Fibroblast of lung (primary cell): Measurements from ENCODE around the gene NTN4. TPM values are rescaled to one million over a fixed set of nuclear protein-coding genes. Genes with fewer than 3 reads are reported as not detected.
"Not testable (repeated sequence)": the region's sequence is repeated elsewhere in the genome, so short reads cannot be mapped to it uniquely, and the experiment has no call there.

Experiments used
- DNase-seq, 2 donors: peaks; one replicate each; pipeline versions ENCODE4 v3.0.0 to v3.0.0-alpha.2; 2010; ENCODE audit warnings: low read depth in 2 of 2
- H2AFZ ChIP-seq: 2 replicates; pipeline ENCODE4 v1.5.1; 2012; ENCODE audit warnings: low read length, control low read depth, inconsistent platforms
- H3K27ac ChIP-seq: 2 replicates; pipeline ENCODE4 v1.5.1; 2011; ENCODE audit warnings: low read length, control low read depth; ENCODE audit not compliant: insufficient read depth
- H3K27me3 ChIP-seq: 2 replicates; pipeline ENCODE4 v1.5.1; 2011; ENCODE audit warnings: mild to moderate bottlenecking, low read length; ENCODE audit not compliant: control insufficient read depth, insufficient read depth
- H3K36me3 ChIP-seq: 2 replicates; pipeline ENCODE4 v1.5.1; 2011; ENCODE audit warnings: low read length; ENCODE audit not compliant: control insufficient read depth, insufficient read depth
- H3K4me1 ChIP-seq: 2 replicates; pipeline ENCODE4 v1.5.1; 2011; ENCODE audit warnings: low read length; ENCODE audit not compliant: control insufficient read depth, insufficient read depth; ENCODE audit errors: extremely low read depth
- H3K4me2 ChIP-seq: 2 replicates; pipeline ENCODE4 v1.5.1; 2011; ENCODE audit warnings: low read length, control low read depth; ENCODE audit not compliant: insufficient read depth; ENCODE audit errors: extremely low read depth
- H3K4me3 ChIP-seq, 4 experiments: fragments of 200-600 bp in 1 of 4; sonication (generic) in 1 of 4; replicated peaks in 1 of 4; 2 replicates each; pipeline ENCODE4 v1.5.1; 2011 to 2016; ENCODE audit warnings: low read length in 4 of 4, low read depth in 3 of 4, mild to moderate bottlenecking in 3 of 4, control low read depth in 2 of 4, inconsistent platforms in 1 of 4, mixed read lengths in 1 of 4; ENCODE audit not compliant: insufficient read depth in 1 of 4; ENCODE audit errors: control extremely low read depth in 1 of 4
- H3K79me2 ChIP-seq: 2 replicates; pipeline ENCODE4 v1.5.1; 2012; ENCODE audit warnings: mild to moderate bottlenecking, low read length, inconsistent platforms; ENCODE audit not compliant: control insufficient read depth, insufficient read depth
- H3K9ac ChIP-seq: 2 replicates; pipeline ENCODE4 v1.5.1; 2011; ENCODE audit warnings: mild to moderate bottlenecking, low read length, control low read depth; ENCODE audit not compliant: insufficient read depth
- H3K9me3 ChIP-seq: 2 replicates; pipeline ENCODE4 v1.5.1; 2012; ENCODE audit warnings: low read depth, low read length; ENCODE audit not compliant: control insufficient read depth, insufficient read depth
- H4K20me1 ChIP-seq: 2 replicates; pipeline ENCODE4 v1.5.1; 2011; ENCODE audit warnings: low read length; ENCODE audit not compliant: control insufficient read depth, insufficient read depth; ENCODE audit errors: extremely low read depth
- EZH2 ChIP-seq: IDR thresholded peaks from 2 replicates; pipeline ENCODE4 v1.5.1; 2012; ENCODE audit warnings: low read length, control low read depth, mild to moderate bottlenecking; ENCODE audit errors: missing control alignments
- polyA plus RNA-seq, 2 donors: library from polyadenylated mRNA; depleted of rRNA in 1 of 2; stranded (reverse) in 1 of 2; unstranded in 1 of 2; fragments of >200 nt; gene quantifications; 2 replicates each; pipeline ENCODE4 v1.2.1, GENCODE V29; 2011 to 2012; ENCODE audit warnings: missing spikeins in 1 of 2
- total RNA-seq: library from RNA; depleted of rRNA; stranded (reverse); fragments of >200 nt; gene quantifications from 2 replicates; pipeline ENCODE4 v1.2.1, GENCODE V29; 2014
- TF ChIP-seq, protein P1 (sequence below), 2 donors: IDR thresholded peaks in 1 of 2; conservative IDR thresholded peaks in 1 of 2; 1 replicate in 1 of 2; 2 replicates in 1 of 2; pipeline ENCODE4 v1.5.1; 2011 to 2012; ENCODE audit warnings: low read length in 2 of 2, control low read depth in 1 of 2, inconsistent platforms in 1 of 2, low read depth in 1 of 2, mild to moderate bottlenecking in 1 of 2

NTN4 gene
- total and polyA plus RNA-seq, 2 donors (not counting 1 experiment from before 2014, with no cell fraction given) = 28.6 to 170 TPM

DNA sequence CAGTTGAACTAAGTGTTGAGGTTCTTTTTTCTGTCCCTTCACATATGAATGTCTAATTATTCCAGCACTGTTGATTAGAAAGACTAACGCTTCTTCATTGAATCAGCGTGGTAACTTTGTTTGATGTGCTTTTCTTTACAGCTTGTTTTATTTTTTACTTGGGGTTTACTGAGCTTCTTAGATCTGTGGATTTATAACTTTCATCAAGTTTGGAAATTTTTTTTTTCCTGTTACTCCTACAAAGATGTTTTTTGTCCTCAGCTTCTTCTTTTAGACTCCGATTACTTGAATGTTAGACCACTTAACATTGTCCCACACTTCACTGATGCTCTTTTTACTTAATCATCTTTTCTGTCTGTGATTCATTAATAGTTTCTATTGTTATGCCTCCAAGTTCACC is 31.5 kb downstream of the NTN4 start:
- H4K20me1 ChIP-seq = no peaks in the 10 kb centered on the region
- DNase-seq = no peak
- no peak overlapping the region for H3K27ac ChIP-seq
- TF ChIP-seq, protein P1, sequence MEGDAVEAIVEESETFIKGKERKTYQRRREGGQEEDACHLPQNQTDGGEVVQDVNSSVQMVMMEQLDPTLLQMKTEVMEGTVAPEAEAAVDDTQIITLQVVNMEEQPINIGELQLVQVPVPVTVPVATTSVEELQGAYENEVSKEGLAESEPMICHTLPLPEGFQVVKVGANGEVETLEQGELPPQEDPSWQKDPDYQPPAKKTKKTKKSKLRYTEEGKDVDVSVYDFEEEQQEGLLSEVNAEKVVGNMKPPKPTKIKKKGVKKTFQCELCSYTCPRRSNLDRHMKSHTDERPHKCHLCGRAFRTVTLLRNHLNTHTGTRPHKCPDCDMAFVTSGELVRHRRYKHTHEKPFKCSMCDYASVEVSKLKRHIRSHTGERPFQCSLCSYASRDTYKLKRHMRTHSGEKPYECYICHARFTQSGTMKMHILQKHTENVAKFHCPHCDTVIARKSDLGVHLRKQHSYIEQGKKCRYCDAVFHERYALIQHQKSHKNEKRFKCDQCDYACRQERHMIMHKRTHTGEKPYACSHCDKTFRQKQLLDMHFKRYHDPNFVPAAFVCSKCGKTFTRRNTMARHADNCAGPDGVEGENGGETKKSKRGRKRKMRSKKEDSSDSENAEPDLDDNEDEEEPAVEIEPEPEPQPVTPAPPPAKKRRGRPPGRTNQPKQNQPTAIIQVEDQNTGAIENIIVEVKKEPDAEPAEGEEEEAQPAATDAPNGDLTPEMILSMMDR (conservative IDR thresholded peaks at IDR 0.05 in 1 of 2, IDR thresholded peaks at IDR 0.05 in 1 of 2; ENCODE audit: low read depth in 1 of 2, low read length in 2 of 2) = no peak
- no peak for TF ChIP-seq EZH2
- no peak overlapping the region for H3K9ac ChIP-seq
- no peaks in the 10 kb centered on the region for H3K36me3 ChIP-seq
- no peaks in the 10 kb centered on the region for H3K79me2 ChIP-seq
- H3K4me1 ChIP-seq = peaks cover under 1% of the 10 kb centered on the region
- H3K9me3 ChIP-seq = no peaks in the 10 kb centered on the region
- no peaks in the 10 kb centered on the region for H3K27me3 ChIP-seq
- no peak overlapping the region for H2AFZ ChIP-seq
- no peak overlapping the region for H3K4me3 ChIP-seq
- no peak overlapping the region for H3K4me2 ChIP-seq

DNA sequence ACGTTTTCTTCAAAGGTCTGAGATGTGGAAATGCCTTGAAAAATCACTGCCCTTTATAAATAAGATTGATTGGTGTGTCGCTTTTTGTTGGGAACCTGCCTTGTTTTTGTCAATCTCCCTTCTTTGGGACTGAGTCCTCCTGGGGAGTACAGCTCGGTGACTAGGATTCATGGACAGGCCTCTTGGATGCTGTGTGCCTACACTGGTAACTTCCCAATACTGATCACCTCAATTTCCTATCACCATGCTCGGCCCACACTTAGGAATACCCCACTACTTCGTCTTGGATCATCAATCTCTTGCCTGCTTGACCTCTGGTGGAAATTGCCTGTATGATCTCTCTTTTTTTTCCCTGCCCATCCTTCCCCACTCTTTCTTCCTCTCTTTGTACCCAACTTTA is 34.2 kb downstream of the NTN4 start:
- H3K36me3 ChIP-seq = no peaks in the 10 kb centered on the region

GRCh38 chr12:95755261-95755865 is 35.2 kb downstream of the NTN4 start:
- no peak overlapping the region for H3K27ac ChIP-seq
- H3K4me2 ChIP-seq = no peak overlapping the region

More for the DNA sequence above, 34.2 kb downstream of the NTN4 start:
- DNase-seq = no peak
- TF ChIP-seq, protein P1 (conservative IDR thresholded peaks at IDR 0.05 in 1 of 2, IDR thresholded peaks at IDR 0.05 in 1 of 2; ENCODE audit: low read depth in 1 of 2, low read length in 2 of 2) = no peak
- no peak for TF ChIP-seq EZH2
- Histone ChIP-seq H3K9me3 (no peaks in the 10 kb centered on the region), H3K9ac (no peak overlapping the region), H3K79me2 (no peaks in the 10 kb centered on the region), H3K27me3 (no peaks in the 10 kb centered on the region), H4K20me1 (no peaks in the 10 kb centered on the region), H3K27ac (no peak overlapping the region), H3K4me2 (no peak overlapping the region), H3K4me3 (no peak overlapping the region), H3K4me1 (no peaks in the 10 kb centered on the region), H2AFZ (no peak overlapping the region)

DNA sequence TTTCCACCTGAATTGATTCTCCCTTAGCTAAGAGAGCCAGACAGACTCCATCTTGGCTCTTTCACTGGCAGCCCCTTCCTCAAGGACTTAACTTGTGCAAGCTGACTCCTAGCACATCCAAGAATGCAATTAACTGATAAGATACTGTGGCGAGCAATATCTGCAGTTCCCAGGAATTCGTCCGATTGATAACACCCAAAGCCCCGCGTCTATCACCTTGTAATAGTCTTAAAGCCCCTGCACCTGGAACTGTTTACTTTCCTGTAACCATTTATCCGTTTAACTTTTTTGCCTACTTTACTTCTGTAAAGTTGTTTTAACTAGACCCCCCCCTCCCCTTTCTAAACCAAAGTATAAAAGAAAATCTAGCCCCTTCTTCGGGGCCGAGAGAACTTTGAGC is 44.5 kb downstream of the NTN4 start:
- H3K4me2 ChIP-seq, H2AFZ ChIP-seq, H3K9ac ChIP-seq, H3K36me3 ChIP-seq, H3K9me3 ChIP-seq, H3K27me3 ChIP-seq, H3K27ac ChIP-seq, H3K4me1 ChIP-seq, H3K4me3 ChIP-seq, H4K20me1 ChIP-seq, DNase-seq, H3K79me2 ChIP-seq: not testable (repeated sequence)

More at GRCh38 chr12:95755261-95755865, 35.2 kb downstream of the NTN4 start:
- H3K9me3 ChIP-seq = no peaks in the 10 kb centered on the region
- no peak overlapping the region for H2AFZ ChIP-seq
- H3K4me3 ChIP-seq = no peak overlapping the region
- H3K9ac ChIP-seq = no peak overlapping the region
- TF ChIP-seq, protein P1 (conservative IDR thresholded peaks at IDR 0.05 in 1 of 2, IDR thresholded peaks at IDR 0.05 in 1 of 2; ENCODE audit: low read depth in 1 of 2, low read length in 2 of 2) = no peak
- TF ChIP-seq EZH2 = no peak
- H3K4me1 ChIP-seq = no peaks in the 10 kb centered on the region
- H3K27me3 ChIP-seq = no peaks in the 10 kb centered on the region
- H4K20me1 ChIP-seq = no peaks in the 10 kb centered on the region
- no peaks in the 10 kb centered on the region for H3K36me3 ChIP-seq
- no peaks in the 10 kb centered on the region for H3K79me2 ChIP-seq
- no peak for DNase-seq
